Suprapubic skin (tissue), 4 donors: ENCODE data around the gene COL25A1.

Experiments used
- EP300 ChIP-seq: sonication (generic); formaldehyde crosslinking; IDR thresholded peaks from one replicate; pipeline ENCODE4 v1.6.1; 2017; ENCODE audit warnings: antibody characterized with exemption
- POLR2AphosphoS5 ChIP-seq, 3 donors: sonication (generic); formaldehyde crosslinking; IDR thresholded peaks; one replicate each; pipeline ENCODE4 v1.6.1; 2017; ENCODE audit warnings: antibody characterized with exemption in 3 of 3
- TF ChIP-seq, protein P1 (sequence below), 2 donors: fragments of 200-600 bp in 1 of 2; fragments of 450-650 bp in 1 of 2; sonication (generic) in 1 of 2; IDR thresholded peaks; one replicate each; pipeline ENCODE4 v1.5.1; 2016 to 2019; ENCODE audit warnings: antibody characterized with exemption in 2 of 2, mild to moderate bottlenecking in 1 of 2, moderate library complexity in 1 of 2

DNA sequence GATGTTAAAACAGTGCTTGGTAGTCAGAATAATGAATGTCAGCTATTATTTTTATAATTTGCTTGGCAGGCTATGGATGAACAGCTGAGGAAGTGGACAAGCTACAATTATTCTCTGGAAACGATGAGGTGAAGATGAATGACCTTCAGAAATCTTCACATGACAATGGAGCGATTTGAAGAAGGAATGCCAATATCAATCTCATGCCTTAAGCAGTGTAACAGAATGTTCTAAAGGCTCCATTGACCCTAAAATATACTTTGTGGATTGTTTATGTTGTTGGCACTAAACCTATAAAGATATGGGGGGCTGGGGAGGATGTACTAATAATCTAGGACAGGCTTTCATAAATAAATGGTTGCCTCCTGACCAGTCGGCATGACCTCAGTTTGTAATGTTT is 36.2 kb downstream of the COL25A1 start:
- TF ChIP-seq, protein P1, sequence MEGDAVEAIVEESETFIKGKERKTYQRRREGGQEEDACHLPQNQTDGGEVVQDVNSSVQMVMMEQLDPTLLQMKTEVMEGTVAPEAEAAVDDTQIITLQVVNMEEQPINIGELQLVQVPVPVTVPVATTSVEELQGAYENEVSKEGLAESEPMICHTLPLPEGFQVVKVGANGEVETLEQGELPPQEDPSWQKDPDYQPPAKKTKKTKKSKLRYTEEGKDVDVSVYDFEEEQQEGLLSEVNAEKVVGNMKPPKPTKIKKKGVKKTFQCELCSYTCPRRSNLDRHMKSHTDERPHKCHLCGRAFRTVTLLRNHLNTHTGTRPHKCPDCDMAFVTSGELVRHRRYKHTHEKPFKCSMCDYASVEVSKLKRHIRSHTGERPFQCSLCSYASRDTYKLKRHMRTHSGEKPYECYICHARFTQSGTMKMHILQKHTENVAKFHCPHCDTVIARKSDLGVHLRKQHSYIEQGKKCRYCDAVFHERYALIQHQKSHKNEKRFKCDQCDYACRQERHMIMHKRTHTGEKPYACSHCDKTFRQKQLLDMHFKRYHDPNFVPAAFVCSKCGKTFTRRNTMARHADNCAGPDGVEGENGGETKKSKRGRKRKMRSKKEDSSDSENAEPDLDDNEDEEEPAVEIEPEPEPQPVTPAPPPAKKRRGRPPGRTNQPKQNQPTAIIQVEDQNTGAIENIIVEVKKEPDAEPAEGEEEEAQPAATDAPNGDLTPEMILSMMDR (IDR thresholded peaks at IDR 0.05) = no peak
- no peak for TF ChIP-seq POLR2AphosphoS5 (IDR thresholded peaks at IDR 0.05)
- no peak for TF ChIP-seq EP300
